Peyer's patch (tissue), 4 donors: ENCODE results near the gene CSRP1. TPM values are rescaled to one million over a fixed set of nuclear protein-coding genes. Genes with fewer than 3 reads are reported as not detected.

Experiments used
- DNase-seq, 3 donors: peaks; one replicate each; pipeline ENCODE4 v3.0.0-alpha.2; 2017 to 2019
- H3K27ac ChIP-seq, 4 donors: fragments of 200-600 bp; sonication (generic); one replicate each; pipeline ENCODE4 v1.5.1; 2016 to 2019
- H3K27me3 ChIP-seq, 2 donors: fragments of 200-600 bp; sonication (generic); one replicate each; pipeline ENCODE4 v1.5.1; 2019
- H3K36me3 ChIP-seq, 3 donors: fragments of 200-600 bp; sonication (generic); one replicate each; pipeline ENCODE4 v1.5.1; 2016 to 2019
- H3K4me1 ChIP-seq, 4 donors: fragments of 200-600 bp; sonication (generic); one replicate each; pipeline ENCODE4 v1.5.1; 2016 to 2019
- H3K4me3 ChIP-seq, 4 donors: fragments of 200-600 bp; sonication (generic); 1 replicate in 3 of 4; 2 replicates in 1 of 4; pipeline ENCODE4 v1.5.1; 2016 to 2019; ENCODE audit warnings: mild to moderate bottlenecking in 1 of 4
- H3K9me3 ChIP-seq, 4 donors: fragments of 200-600 bp; sonication (generic); one replicate each; pipeline ENCODE4 v1.5.1; 2016 to 2019; ENCODE audit warnings: mild to moderate bottlenecking in 1 of 4
- CTCF ChIP-seq, 6 experiments: fragments of 450-650 bp in 4 of 6; fragments of 200-600 bp in 2 of 6; sonication (generic) in 1 of 6; IDR thresholded peaks; one replicate each; pipeline ENCODE4 v1.5.1; 2017 to 2019; ENCODE audit warnings: antibody characterized with exemption in 6 of 6, mild to moderate bottlenecking in 3 of 6, moderate library complexity in 1 of 6
- POLR2A ChIP-seq, 2 donors: fragments of 450-650 bp; IDR thresholded peaks; one replicate each; pipeline ENCODE4 v1.5.1; 2017; ENCODE audit warnings: antibody characterized with exemption in 2 of 2, mild to moderate bottlenecking in 2 of 2, moderate library complexity in 2 of 2
- total RNA-seq, 4 donors: library from RNA; depleted of rRNA; stranded (reverse); fragments of >200 nt; gene quantifications; one replicate each; pipeline ENCODE4 v1.1.0, GENCODE V29; 2016

The CSRP1 gene
- total RNA-seq, 4 donors from 2014 or later = 139 to 306 (median 160) TPM

GRCh38 chr1:201499795-201500669, 6.9 kb downstream of the CSRP1 start:
- DNase-seq = no peak
- Histone ChIP-seq H3K9me3 (no peaks in the 10 kb centered on the region), H3K36me3 (peaks cover 0 to 12% (median 0%) of the 10 kb centered on the region in 3 donors), H3K4me1 (peaks cover 0 to 69% (median 0%) of the 10 kb centered on the region in 4 donors), H3K4me3 (no peak overlapping the region), H3K27ac (peak overlapping the region; percentile 57 to 96 (median 90)), H3K27me3 (no peaks in the 10 kb centered on the region)
- TF ChIP-seq POLR2A (IDR thresholded peaks at IDR 0.05) (no peak), CTCF (IDR thresholded peaks at IDR 0.05) (no peak)

- Histone ChIP-seq H3K27ac (peak overlapping the region; percentile 57 to 96 (median 90)), H3K27me3 (no peaks in the 10 kb centered on the region), H3K9me3 (no peaks in the 10 kb centered on the region), H3K36me3 (peaks cover 0 to 19% (median 0%) of the 10 kb centered on the region in 3 donors), H3K4me1 (peaks cover 0 to 67% (median 0%) of the 10 kb centered on the region in 4 donors), H3K4me3 (no peak overlapping the region)
- DNase-seq = no peak
- TF ChIP-seq CTCF (IDR thresholded peaks at IDR 0.05) = no peak
- TF ChIP-seq POLR2A (IDR thresholded peaks at IDR 0.05) = no peak
Observed at GRCh38 chr1:201499191-201499590, 7.7 kb downstream of the CSRP1 start.

DNA sequence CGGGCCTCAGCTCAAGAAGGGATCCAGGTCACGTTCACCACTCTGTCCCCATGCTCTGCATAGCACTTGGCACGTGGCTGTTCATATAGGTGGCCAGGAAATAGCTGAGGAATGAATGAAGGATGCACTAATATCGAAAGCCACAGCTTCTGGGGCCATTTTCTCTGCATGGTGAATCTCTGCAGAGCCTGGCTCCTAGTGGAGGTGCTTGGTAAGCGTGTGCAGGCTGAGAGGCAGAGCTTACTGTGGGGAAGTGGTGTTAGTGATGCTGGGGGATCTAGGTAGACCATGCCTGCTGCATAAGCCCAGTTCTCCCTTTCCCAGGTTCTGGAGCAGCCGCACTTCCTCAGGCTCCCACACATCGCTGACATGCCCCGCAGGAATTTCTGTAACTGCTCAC, 8.3 kb downstream of the CSRP1 start:
- Histone ChIP-seq H3K36me3 (peaks cover 0 to 24% (median 0%) of the 10 kb centered on the region in 3 donors), H3K4me3 (no peak overlapping the region), H3K4me1 (peaks cover 0 to 72% (median 0%) of the 10 kb centered on the region in 4 donors), H3K27ac (peak overlapping the region in 3 of 4 donors; percentile 83 to 96 (median 96)), H3K27me3 (no peaks in the 10 kb centered on the region), H3K9me3 (no peaks in the 10 kb centered on the region)
- no peak for DNase-seq
- TF ChIP-seq CTCF (IDR thresholded peaks at IDR 0.05) = no peak
- no peak for TF ChIP-seq POLR2A (IDR thresholded peaks at IDR 0.05)

DNA sequence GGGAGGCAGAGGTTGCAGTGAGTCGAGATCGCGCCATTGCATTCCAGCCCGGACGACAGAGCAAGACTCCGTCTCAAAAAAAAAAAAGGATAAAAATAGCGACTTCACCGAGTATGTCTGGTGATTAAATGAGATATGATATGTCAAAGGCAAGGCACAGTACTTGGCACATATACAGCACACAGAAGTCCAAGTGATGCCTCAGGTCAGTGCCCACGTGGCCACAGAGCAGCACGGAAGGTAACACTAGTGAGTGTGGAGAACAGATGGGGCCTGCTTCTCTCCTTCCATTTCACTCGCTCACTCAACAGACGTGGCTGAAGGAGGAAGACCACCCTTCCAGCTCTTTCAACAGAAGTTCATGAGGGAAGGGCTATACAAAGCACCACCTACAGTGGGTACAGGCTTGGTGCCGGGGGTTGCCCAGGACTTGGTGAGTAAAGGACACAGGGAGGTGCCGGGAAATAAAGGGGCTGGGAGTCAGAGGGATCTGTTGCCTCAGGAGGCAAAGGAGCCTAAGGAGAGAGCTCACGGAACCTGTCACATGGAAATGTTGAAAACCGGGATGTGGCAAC, 8.9 kb downstream of the CSRP1 start:
- peak overlapping the region in 1 of 4 donors; percentile 96 for H3K27ac ChIP-seq
- H3K36me3 ChIP-seq = peaks cover 0 to 30% (median 0%) of the 10 kb centered on the region in 3 donors
- no peak for DNase-seq

DNA sequence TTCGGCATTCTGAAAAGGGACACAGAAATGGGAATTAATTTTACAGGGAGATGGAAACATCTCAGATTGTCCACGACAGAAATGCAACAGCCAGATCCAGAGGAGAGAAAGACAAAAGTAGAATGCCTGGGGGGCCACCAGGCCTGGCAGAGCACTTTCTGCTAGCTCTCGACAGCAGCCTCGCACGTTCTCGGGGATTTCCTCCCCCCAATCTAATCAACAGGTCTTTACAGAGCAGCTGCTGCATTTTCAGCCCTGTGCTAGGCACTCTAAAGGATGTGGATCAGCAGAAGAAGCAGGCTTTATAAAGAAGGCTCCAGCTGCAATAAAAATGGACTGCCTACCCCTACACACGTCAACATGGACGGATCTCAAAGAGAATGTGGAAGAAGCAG, 10.6 kb downstream of the CSRP1 start:
- DNase-seq = no peak
- Histone ChIP-seq H3K27ac (peak overlapping the region; percentile 54 to 96 (median 68)), H3K4me3 (no peak overlapping the region), H3K9me3 (no peaks in the 10 kb centered on the region), H3K27me3 (no peaks in the 10 kb centered on the region), H3K4me1 (peaks cover 0 to 67% (median 0%) of the 10 kb centered on the region in 4 donors), H3K36me3 (peaks cover 0 to 37% (median 0%) of the 10 kb centered on the region in 3 donors)
- TF ChIP-seq CTCF (IDR thresholded peaks at IDR 0.05) = no peak
- no peak for TF ChIP-seq POLR2A (IDR thresholded peaks at IDR 0.05)

More for the DNA sequence above, 8.9 kb downstream of the CSRP1 start:
- H3K4me1 ChIP-seq = peaks cover 0 to 70% (median 0%) of the 10 kb centered on the region in 4 donors
- no peaks in the 10 kb centered on the region for H3K27me3 ChIP-seq
- no peaks in the 10 kb centered on the region for H3K9me3 ChIP-seq
- TF ChIP-seq POLR2A (IDR thresholded peaks at IDR 0.05) (no peak), CTCF (IDR thresholded peaks at IDR 0.05) (no peak)
- no peak overlapping the region for H3K4me3 ChIP-seq
